ENCODE data around the gene HIPK4.

The HIPK4 gene

GRCh38 chr19:40387155-40387554 is 2.8 kb downstream of the HIPK4 start:
- DNase-seq (ENCODE audit: insufficient read length, low spot score) (no peak), FAIRE-seq (no peak)
- TF ChIP-seq PAX5 (IDR thresholded peaks at IDR 0.05; ENCODE audit: insufficient read depth, low read length, severe bottlenecking) (no peak), SPI1 (IDR thresholded peaks at IDR 0.05; ENCODE audit: low read depth, low read length) (no peak), TAF1 (IDR thresholded peaks at IDR 0.05; ENCODE audit: low read depth, low read length) (no peak)

DNA sequence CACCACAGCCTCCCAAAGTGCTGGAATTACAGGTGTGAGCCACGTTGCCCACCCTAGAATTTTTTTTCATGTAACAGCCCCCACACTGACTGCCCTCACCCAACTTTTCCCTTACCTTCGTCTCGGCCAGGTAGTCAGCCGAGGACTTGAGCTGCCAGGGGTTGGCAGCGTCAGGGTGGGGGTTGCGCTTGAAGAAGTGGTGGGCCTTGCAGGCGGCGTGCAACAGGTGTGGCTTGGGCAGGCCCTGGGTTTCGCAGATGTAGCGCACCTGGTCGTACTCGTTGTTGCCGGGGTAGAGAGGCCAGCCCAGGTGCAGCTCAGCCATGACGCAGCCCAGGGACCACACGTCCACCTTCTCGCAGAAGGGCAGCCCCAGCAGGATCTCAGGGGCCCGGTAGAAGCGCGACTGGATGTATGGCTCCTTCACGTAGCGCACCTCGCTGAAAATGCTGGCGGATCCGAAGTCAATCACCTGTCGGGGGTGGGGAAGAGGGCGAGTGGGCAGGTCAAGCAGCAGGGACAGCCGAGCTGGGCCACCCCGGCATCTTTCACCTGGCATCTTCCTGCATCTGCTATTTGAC is 6.2 kb downstream of the HIPK4 start:
- FAIRE-seq (no peak), DNase-seq (ENCODE audit: insufficient read length, low spot score) (no peak)
- TF ChIP-seq POLR2A (IDR thresholded peaks at IDR 0.05; ENCODE audit: low read depth, low read length) (no peak), POLR2AphosphoS5 (IDR thresholded peaks at IDR 0.05; ENCODE audit: low read depth, low read length) (no peak), SPI1 (IDR thresholded peaks at IDR 0.05; ENCODE audit: low read depth, low read length) (no peak)

GRCh38 chr19:40381321-40381720 is 8.7 kb downstream of the HIPK4 start:
- DNase-seq (ENCODE audit: insufficient read length, low spot score) (no peak), FAIRE-seq (no peak)
- no peak for TF ChIP-seq POLR2AphosphoS5 (IDR thresholded peaks at IDR 0.05; ENCODE audit: low read depth, low read length)
- no peak for TF ChIP-seq PAX5 (IDR thresholded peaks at IDR 0.05; ENCODE audit: insufficient read depth, low read length, severe bottlenecking)
- TF ChIP-seq SPI1 (IDR thresholded peaks at IDR 0.05; ENCODE audit: low read depth, low read length) = no peak
- no peak for TF ChIP-seq POLR2A (IDR thresholded peaks at IDR 0.05; ENCODE audit: low read depth, low read length)
- TF ChIP-seq POU2F2 (IDR thresholded peaks at IDR 0.05; ENCODE audit: low read depth, low read length) = no peak
- TF ChIP-seq TAF1 (IDR thresholded peaks at IDR 0.05; ENCODE audit: low read depth, low read length) = no peak

DNA sequence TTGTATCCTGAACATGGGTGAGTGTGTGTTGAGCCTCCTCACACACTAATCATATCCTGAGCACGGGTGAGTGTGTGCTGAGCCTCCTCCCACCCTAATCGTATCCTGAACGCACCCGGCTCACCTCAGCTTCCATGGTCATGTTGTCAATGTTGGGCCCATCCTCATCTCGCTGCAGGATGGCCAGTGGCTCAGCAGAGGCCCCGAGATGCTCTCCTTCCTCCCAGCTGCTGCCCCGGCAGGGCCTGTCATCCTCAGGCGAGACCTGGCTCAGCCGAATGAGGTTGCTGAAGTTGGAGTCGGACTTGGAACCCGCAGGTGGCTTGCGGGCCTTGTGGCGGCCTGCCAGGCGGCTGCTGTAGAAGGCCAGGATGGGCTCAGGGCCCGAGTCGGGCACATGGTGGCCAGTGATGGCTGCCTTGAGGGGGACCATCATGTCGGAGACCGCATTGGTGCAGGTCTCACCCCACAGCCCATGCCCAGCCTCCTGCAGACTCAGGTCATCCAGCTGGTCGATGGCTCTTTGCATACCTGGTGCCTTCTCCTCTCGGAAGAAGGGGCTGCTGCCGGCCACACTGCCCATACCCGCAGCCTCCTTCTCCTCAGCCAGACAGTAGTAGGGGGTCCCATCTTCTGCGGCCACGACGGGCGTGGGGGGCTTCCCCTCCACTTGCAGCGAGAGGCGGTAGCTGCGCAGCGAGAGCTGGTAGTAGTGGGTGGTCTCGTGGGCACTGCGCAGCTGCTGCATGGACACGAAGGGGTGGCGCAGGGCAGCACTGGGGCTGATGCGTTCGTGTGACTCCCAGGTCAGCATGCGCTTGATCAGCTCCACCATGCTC is 9.6 kb downstream of the HIPK4 start:
- TF ChIP-seq POLR2AphosphoS5 (IDR thresholded peaks at IDR 0.05; ENCODE audit: low read depth, low read length) = no peak
- TF ChIP-seq SPI1 (IDR thresholded peaks at IDR 0.05; ENCODE audit: low read depth, low read length) = no peak
- TF ChIP-seq TAF1 (IDR thresholded peaks at IDR 0.05; ENCODE audit: low read depth, low read length) = no peak
- no peak for TF ChIP-seq POLR2A (IDR thresholded peaks at IDR 0.05; ENCODE audit: low read depth, low read length)
- TF ChIP-seq POU2F2 (IDR thresholded peaks at IDR 0.05; ENCODE audit: low read depth, low read length) = no peak
- no peak for TF ChIP-seq PAX5 (IDR thresholded peaks at IDR 0.05; ENCODE audit: insufficient read depth, low read length, severe bottlenecking)
- DNase-seq (ENCODE audit: insufficient read length, low spot score) = no peak
- no peak for FAIRE-seq

GRCh38 chr19:40379446-40380198 is 10.4 kb downstream of the HIPK4 start:
- no peak for TF ChIP-seq TAF1 (IDR thresholded peaks at IDR 0.05; ENCODE audit: low read depth, low read length)
- no peak for TF ChIP-seq POLR2A (IDR thresholded peaks at IDR 0.05; ENCODE audit: low read depth, low read length)
- TF ChIP-seq POLR2AphosphoS5 (IDR thresholded peaks at IDR 0.05; ENCODE audit: low read depth, low read length) = no peak
- TF ChIP-seq POU2F2 (IDR thresholded peaks at IDR 0.05; ENCODE audit: low read depth, low read length) = no peak
- no peak for TF ChIP-seq SPI1 (IDR thresholded peaks at IDR 0.05; ENCODE audit: low read depth, low read length)
- TF ChIP-seq PAX5 (IDR thresholded peaks at IDR 0.05; ENCODE audit: insufficient read depth, low read length, severe bottlenecking) = no peak
- no peak for FAIRE-seq
- no peak for DNase-seq (ENCODE audit: insufficient read length, low spot score)

- FAIRE-seq (no peak), DNase-seq (ENCODE audit: insufficient read length, low spot score) (no peak)
- TF ChIP-seq SPI1 (IDR thresholded peaks at IDR 0.05; ENCODE audit: low read depth, low read length) (no peak), PAX5 (IDR thresholded peaks at IDR 0.05; ENCODE audit: insufficient read depth, low read length, severe bottlenecking) (no peak), TAF1 (IDR thresholded peaks at IDR 0.05; ENCODE audit: low read depth, low read length) (no peak), POLR2A (IDR thresholded peaks at IDR 0.05; ENCODE audit: low read depth, low read length) (no peak), POU2F2 (IDR thresholded peaks at IDR 0.05; ENCODE audit: low read depth, low read length) (no peak), POLR2AphosphoS5 (IDR thresholded peaks at IDR 0.05; ENCODE audit: low read depth, low read length) (no peak)
Observed at GRCh38 chr19:40378509-40378908, 11.5 kb downstream of the HIPK4 start.

DNA sequence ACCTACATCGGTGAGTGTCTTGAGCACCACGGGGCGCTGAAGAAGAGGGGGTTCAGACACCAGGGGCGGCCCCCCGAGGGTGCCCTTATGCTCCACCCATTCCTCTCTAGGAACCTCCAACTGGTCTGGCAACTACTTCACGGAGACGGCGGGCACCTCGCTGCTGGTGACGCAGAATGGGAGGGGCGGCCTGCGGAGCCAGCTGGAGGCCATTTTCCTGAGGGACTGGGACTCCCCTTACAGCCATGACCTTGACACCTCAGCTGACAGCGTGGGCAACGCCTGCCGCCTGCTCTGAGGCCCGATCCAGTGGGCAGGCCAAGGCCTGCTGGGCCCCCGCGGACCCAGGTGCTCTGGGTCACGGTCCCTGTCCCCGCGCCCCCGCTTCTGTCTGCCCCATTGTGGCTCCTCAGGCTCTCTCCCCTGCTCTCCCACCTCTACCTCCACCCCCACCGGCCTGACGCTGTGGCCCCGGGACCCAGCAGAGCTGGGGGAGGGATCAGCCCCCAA is 12.1 kb downstream of the HIPK4 start:
- no peak for TF ChIP-seq POLR2A (IDR thresholded peaks at IDR 0.05; ENCODE audit: low read depth, low read length)
- TF ChIP-seq POU2F2 (IDR thresholded peaks at IDR 0.05; ENCODE audit: low read depth, low read length) = no peak
- no peak for TF ChIP-seq SPI1 (IDR thresholded peaks at IDR 0.05; ENCODE audit: low read depth, low read length)
- no peak for TF ChIP-seq PAX5 (IDR thresholded peaks at IDR 0.05; ENCODE audit: insufficient read depth, low read length, severe bottlenecking)
- no peak for DNase-seq (ENCODE audit: insufficient read length, low spot score)
- FAIRE-seq = no peak

DNA sequence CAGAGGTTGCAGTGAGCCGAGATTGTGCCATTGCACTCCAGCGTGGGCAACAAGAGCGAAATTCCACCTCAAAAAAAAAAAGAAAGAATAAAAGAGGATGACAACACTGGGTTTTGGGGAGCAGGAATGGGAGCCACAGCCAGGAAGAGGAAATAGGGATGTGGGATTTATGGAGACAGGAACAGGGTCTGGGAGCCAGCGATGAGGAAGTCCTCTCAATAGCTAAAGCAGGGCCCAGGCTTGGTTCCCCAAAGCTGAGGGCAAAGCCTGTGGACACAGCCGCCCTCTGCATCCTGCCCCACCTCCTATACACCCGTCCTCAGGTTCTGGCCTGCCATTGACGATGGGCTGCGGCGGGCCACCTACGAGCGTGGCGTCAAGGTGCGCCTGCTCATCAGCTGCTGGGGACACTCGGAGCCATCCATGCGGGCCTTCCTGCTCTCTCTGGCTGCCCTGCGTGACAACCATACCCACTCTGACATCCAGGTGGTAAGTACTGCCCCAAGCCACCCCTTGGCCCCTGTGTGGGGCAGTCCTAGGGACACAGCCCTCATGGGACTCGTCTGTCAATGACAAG is 13.6 kb downstream of the HIPK4 start:
- TF ChIP-seq SPI1 (IDR thresholded peaks at IDR 0.05; ENCODE audit: low read depth, low read length) (no peak), POLR2AphosphoS5 (IDR thresholded peaks at IDR 0.05; ENCODE audit: low read depth, low read length) (no peak), PAX5 (IDR thresholded peaks at IDR 0.05; ENCODE audit: insufficient read depth, low read length, severe bottlenecking) (no peak), POLR2A (IDR thresholded peaks at IDR 0.05; ENCODE audit: low read depth, low read length) (no peak), POU2F2 (IDR thresholded peaks at IDR 0.05; ENCODE audit: low read depth, low read length) (no peak), TAF1 (IDR thresholded peaks at IDR 0.05; ENCODE audit: low read depth, low read length) (no peak)
- FAIRE-seq (no peak), DNase-seq (ENCODE audit: insufficient read length, low spot score) (no peak)

GRCh38 chr19:40374084-40374483 is 15.9 kb downstream of the HIPK4 start:
- TF ChIP-seq SPI1 (IDR thresholded peaks at IDR 0.05; ENCODE audit: low read depth, low read length) (no peak), TAF1 (IDR thresholded peaks at IDR 0.05; ENCODE audit: low read depth, low read length) (no peak), POLR2AphosphoS5 (IDR thresholded peaks at IDR 0.05; ENCODE audit: low read depth, low read length) (no peak), POU2F2 (IDR thresholded peaks at IDR 0.05; ENCODE audit: low read depth, low read length) (no peak), PAX5 (IDR thresholded peaks at IDR 0.05; ENCODE audit: insufficient read depth, low read length, severe bottlenecking) (no peak), POLR2A (IDR thresholded peaks at IDR 0.05; ENCODE audit: low read depth, low read length) (no peak)
- no peak for FAIRE-seq
- no peak for DNase-seq (ENCODE audit: insufficient read length, low spot score)

All from GM12891 (cell line).